ENCODE results near the gene NELFB.

NELFB gene

DNA sequence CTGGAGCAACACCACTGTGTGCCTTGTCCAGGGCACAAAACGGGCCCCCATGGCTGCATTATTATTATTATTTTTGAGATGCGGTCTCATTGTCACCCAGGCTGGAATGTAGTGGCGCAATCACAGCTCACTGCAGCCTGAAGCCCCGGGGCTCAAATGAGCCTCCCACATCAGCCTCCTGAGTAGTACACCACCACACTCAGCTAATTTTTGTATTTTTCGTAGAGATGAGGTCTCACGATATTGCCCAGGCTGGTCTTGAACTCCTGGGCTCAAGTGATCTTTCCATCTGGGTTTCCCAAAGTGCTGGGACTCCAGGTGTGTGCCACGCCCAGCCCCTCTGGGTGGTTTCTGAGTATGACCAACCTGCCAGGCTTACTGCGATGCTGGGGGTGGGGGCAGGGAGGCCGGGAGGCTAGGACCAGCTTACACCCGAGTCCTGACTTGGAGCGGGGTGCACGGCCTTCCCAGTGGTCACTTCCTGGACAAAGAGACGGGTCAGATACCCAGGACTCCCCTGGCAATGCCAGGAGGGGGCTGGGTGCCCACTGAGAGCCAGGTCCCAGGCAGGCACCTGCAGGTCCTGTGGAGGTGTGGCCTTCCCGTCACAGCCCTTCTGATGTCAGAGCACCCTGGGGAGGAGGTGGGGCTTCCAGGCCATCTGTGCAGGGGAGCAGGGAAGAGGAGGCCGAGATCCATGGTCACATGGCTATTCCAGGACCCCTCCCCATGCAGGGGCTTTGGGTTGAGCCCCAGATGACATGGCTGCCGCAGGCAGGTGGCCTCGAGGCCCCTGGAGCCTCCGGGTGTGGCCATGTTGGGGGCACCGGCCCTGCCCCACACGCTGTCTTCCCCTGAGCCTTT lies 55.3 kb downstream of the NELFB start:
- no peak overlapping the region for H3K4me3 ChIP-seq
- no peak for TF ChIP-seq CTCF (IDR thresholded peaks at IDR 0.05)
- no peak for DNase-seq (ENCODE audit: low spot score)
- H3K27ac ChIP-seq = no peak overlapping the region

GRCh38 chr9:137311171-137311985 lies 56.3 kb downstream of the NELFB start:
- Histone ChIP-seq H3K27ac (no peak overlapping the region), H3K4me3 (no peak overlapping the region)
- DNase-seq (ENCODE audit: low spot score) = no peak
- TF ChIP-seq CTCF (IDR thresholded peaks at IDR 0.05) = no peak

DNA sequence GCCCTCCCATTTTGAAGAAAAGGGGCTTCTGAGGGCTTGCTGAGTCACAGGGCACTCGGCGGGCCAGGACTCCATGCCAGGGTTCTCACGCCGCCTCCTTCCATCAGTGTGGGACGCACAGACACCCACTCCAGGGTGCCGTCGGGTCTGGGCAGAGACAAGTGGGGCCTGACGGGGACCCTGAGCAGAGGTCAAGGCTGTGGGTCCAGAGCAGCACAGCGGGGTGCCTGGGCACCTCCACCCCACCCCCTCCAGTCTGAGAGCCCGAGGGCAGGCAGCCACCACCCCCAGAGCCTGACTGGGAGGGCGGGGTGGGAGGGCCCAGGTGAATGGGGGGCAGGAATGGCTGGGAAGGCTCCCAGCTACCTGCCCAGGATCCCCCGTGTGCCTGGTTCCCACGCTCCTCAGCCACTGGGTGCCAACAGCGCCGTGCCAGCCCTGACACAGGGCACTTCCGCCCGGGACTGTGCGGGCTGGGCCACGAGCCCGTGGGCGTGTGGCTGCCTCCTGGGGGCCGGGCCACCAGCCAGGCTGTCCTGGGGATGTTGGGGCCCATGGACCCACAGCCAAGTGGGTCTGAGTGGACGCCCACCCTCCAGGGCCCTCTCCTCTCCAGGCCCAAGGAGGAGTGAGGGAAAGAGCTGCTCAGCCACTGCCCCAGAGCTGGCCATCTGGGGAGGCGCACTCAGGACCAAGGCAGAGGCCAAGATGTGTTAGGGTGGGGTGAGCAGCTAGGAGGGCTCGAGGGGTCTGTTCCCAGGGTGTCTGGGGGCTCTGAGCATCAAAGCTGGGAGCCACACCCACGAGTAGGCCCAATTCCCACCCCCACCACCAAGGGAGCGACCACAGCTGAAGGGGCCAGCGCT lies 57.1 kb downstream of the NELFB start:
- peak overlapping the region in 1 of 2 donors; percentile 37 for H3K27ac ChIP-seq
- TF ChIP-seq CTCF (IDR thresholded peaks at IDR 0.05) = no peak
- no peak for DNase-seq (ENCODE audit: low spot score)
- no peak overlapping the region for H3K4me3 ChIP-seq

DNA sequence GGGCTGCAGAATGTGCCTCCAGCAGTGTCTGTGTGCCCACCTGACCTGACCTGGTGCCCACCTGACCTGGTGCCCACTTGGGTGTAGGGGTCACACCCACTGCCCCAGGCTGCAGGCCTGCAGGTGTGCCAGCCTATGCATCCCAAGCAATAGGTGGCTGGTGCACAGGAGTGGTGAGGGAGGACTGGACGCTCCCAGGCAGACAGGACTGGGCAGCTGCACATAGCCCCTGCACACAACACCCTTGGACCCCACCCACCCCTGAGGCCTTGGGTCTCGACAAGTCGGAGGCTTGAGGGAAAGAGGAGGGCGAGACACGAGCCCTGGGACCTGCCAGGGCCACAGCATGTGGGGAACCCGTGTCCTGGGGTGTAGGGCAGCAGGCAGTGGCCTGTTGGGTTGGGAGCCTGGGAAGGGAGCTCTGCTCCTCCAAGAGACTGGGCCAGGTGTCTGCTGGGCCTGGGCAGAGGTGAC lies 57.8 kb downstream of the NELFB start:
- Histone ChIP-seq H3K4me3 (no peak overlapping the region), H3K27ac (no peak overlapping the region)
- no peak for TF ChIP-seq CTCF (IDR thresholded peaks at IDR 0.05)
- no peak for DNase-seq (ENCODE audit: low spot score)

GRCh38 chr9:137313326-137313936 lies 58.3 kb downstream of the NELFB start:
- peak; percentile 62 for DNase-seq (ENCODE audit: low spot score)
- no peak overlapping the region for H3K4me3 ChIP-seq
- TF ChIP-seq CTCF (IDR thresholded peaks at IDR 0.05) = no peak
- H3K27ac ChIP-seq = no peak overlapping the region

- peak; percentile 60 for DNase-seq (ENCODE audit: low spot score)
- Histone ChIP-seq H3K4me3 (no peak overlapping the region), H3K27ac (peak overlapping the region in 1 of 2 donors; percentile 4)
- no peak for TF ChIP-seq CTCF (IDR thresholded peaks at IDR 0.05)
Observed at GRCh38 chr9:137313956-137314560, 58.9 kb downstream of the NELFB start.

All from coronary artery (tissue), 2 donors.